PC-3 (cell line): ENCODE data around the gene HOXC11. TPM values are rescaled to one million over a fixed set of nuclear protein-coding genes. Genes with fewer than 3 reads are reported as not detected.

Experiments used
- ATAC-seq: fragments of 200-7000 bp; cut with Tn5 transposase; 2 replicates; pipeline ENCODE4 v1.9.1; 2020; ENCODE audit warnings: mild to moderate bottlenecking, moderate library complexity
- BruUV-seq: library from RNA; stranded (reverse); fragments of 400-500 nt; replicated peaks from 2 replicates; lab custom pipeline; 2021; lab: Mats Ljungman, UMichigan
- CTCF ChIA-PET: fragments of 300-600 bp; sonication (Branson Sonifier 250); formaldehyde crosslinking; loops from one replicate; lab custom pipeline; 2022; ENCODE audit warnings: antibody characterized with exemption; lab: Charles Lee
- POLR2A ChIA-PET: fragments of 300-600 bp; sonication (Branson Sonifier 250); formaldehyde crosslinking; loops from one replicate; lab custom pipeline; 2022; ENCODE audit warnings: antibody characterized with exemption; ENCODE audit not compliant: unreplicated experiment; lab: Charles Lee
- DNase-seq: peaks from one replicate; pipeline ENCODE4 v3.0.0-alpha.2; 2015
- H2AFZ ChIP-seq: fragments of 300-600 bp; sonication (generic); 2 replicates; pipeline ENCODE4 v1.6.0; 2016; ENCODE audit warnings: antibody characterized with exemption, low read length
- H3F3A ChIP-seq: fragments of 300-600 bp; sonication (generic); one replicate; pipeline ENCODE4 v1.6.0; 2017; ENCODE audit warnings: antibody characterized with exemption, low read length, control low read depth, mild to moderate bottlenecking; ENCODE audit not compliant: unreplicated experiment
- H3K27ac ChIP-seq: fragments of 300-600 bp; sonication (generic); 2 replicates; pipeline ENCODE4 v1.5.1; 2016; ENCODE audit warnings: mild to moderate bottlenecking, low read length
- H3K27me3 ChIP-seq: fragments of 300-600 bp; sonication (generic); 2 replicates; pipeline ENCODE4 v1.6.1; 2016; ENCODE audit warnings: low read length, mixed read lengths
- H3K36me3 ChIP-seq: fragments of 300-600 bp; sonication (generic); 2 replicates; pipeline ENCODE4 v1.6.1; 2016; ENCODE audit warnings: low read depth, mixed run types, low read length, mixed read lengths
- H3K4me1 ChIP-seq: fragments of 300-600 bp; sonication (generic); 2 replicates; pipeline ENCODE4 v1.5.1; 2016; ENCODE audit warnings: low read length; ENCODE audit not compliant: insufficient read depth
- H3K4me2 ChIP-seq: fragments of 300-600 bp; sonication (generic); 2 replicates; pipeline ENCODE4 v1.6.0; 2016; ENCODE audit warnings: low read length
- H3K4me3 ChIP-seq: fragments of 300-600 bp; sonication (generic); 2 replicates; pipeline ENCODE4 v1.5.1; 2016; ENCODE audit warnings: mild to moderate bottlenecking, low read length, mixed read lengths
- H3K79me2 ChIP-seq: fragments of 300-600 bp; sonication (generic); 2 replicates; pipeline ENCODE4 v1.6.1; 2017; ENCODE audit warnings: low read length, mixed read lengths
- H3K9ac ChIP-seq: fragments of 300-600 bp; sonication (generic); 2 replicates; pipeline ENCODE4 v1.6.0; 2016; ENCODE audit warnings: mild to moderate bottlenecking, low read length
- H3K9me2 ChIP-seq: fragments of 300-600 bp; sonication (generic); replicated peaks from 2 replicates; pipeline ENCODE4 v1.6.1; 2016; ENCODE audit warnings: mixed run types, low read length, mixed read lengths
- H3K9me3 ChIP-seq: fragments of 300-600 bp; sonication (generic); 2 replicates; pipeline ENCODE4 v1.6.1; 2016; ENCODE audit warnings: low read length, mixed read lengths
- H4K20me1 ChIP-seq: fragments of 300-600 bp; sonication (generic); 2 replicates; pipeline ENCODE4 v1.6.1; 2016; ENCODE audit warnings: low read length, mixed read lengths
- EZH2 ChIP-seq: fragments of 300-600 bp; sonication (generic); IDR thresholded peaks from one replicate; pipeline ENCODE4 v1.6.1; 2017; ENCODE audit warnings: antibody characterized with exemption, mild to moderate bottlenecking, low read length; ENCODE audit not compliant: unreplicated experiment
- EZH2phosphoT487 ChIP-seq: fragments of 300-600 bp; sonication (generic); IDR thresholded peaks from 2 replicates; pipeline ENCODE4 v1.6.1; 2018; ENCODE audit warnings: mild to moderate bottlenecking, antibody characterized with exemption, low read length, borderline replicate concordance
- intact Hi-C: fragments of 100-400 bp; cut with micrococcal nuclease; formaldehyde crosslinking; loops from 2 replicates; pipeline ENCODE4 v1.9.0; 2023
- total RNA-seq: library from RNA; depleted of rRNA; stranded (reverse); fragments of >200 nt; gene quantifications from 2 replicates; pipeline ENCODE4 v1.2.3, GENCODE V29; 2014
- TF ChIP-seq, protein P1 (sequence below): fragments of 300-600 bp; sonication (generic); conservative IDR thresholded peaks from 2 replicates; pipeline ENCODE4 v1.5.1; 2017; ENCODE audit warnings: antibody characterized with exemption, low read depth, mild to moderate bottlenecking, low read length

The HOXC11 gene
- total RNA-seq, 1 experiment from 2014 or later, result 0.84 TPM

DNA sequence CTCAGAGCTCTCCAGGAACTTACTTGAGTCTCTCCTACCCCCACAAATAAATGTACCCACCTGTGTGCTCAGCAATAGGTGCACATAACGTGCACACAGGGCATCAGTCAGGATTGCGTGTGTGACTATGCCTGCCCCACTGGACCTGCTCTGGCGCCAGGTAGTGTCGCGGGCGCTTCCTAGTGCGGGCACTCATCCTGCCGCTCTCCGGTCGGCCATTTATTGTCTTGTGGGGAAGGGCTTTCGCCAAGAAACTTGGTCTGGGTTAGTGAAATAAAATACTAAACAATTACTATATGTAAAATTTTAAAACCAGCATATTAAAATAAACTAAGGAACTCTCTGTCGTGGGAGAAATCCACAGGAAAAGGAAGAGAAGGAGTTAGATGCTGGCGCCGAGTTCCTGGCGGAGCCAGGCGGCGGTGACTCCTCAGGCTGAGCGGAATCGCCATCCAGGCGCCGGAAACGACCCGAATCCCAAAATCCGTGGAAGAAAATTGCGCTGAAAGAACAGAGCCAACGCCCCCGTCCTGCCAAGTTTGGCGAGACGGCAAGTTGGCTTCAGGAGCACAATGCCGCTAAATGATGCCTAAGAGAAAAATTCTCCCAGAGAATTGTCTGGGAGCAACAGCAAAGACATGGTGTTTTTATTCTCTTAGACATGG is 42.2 kb upstream of the HOXC11 start:
- H3K9ac ChIP-seq, result no peak overlapping the region
- H3K4me3 ChIP-seq, result no peak overlapping the region
- CTCF ChIA-PET, result no interaction called here
- H4K20me1 ChIP-seq, result no peaks in the 10 kb centered on the region
- no peak for DNase-seq
- no peaks in the 10 kb centered on the region for H3K9me3 ChIP-seq
- H3F3A ChIP-seq, result no peaks in the 10 kb centered on the region
- no TSS peak for BruUV-seq
- intact Hi-C loops, result no loop called here
- H3K27me3 ChIP-seq, result peaks cover 19% of the 10 kb centered on the region
- TF ChIP-seq EZH2 (no peak), EZH2phosphoT487 (no peak)
- TF ChIP-seq, protein P1, sequence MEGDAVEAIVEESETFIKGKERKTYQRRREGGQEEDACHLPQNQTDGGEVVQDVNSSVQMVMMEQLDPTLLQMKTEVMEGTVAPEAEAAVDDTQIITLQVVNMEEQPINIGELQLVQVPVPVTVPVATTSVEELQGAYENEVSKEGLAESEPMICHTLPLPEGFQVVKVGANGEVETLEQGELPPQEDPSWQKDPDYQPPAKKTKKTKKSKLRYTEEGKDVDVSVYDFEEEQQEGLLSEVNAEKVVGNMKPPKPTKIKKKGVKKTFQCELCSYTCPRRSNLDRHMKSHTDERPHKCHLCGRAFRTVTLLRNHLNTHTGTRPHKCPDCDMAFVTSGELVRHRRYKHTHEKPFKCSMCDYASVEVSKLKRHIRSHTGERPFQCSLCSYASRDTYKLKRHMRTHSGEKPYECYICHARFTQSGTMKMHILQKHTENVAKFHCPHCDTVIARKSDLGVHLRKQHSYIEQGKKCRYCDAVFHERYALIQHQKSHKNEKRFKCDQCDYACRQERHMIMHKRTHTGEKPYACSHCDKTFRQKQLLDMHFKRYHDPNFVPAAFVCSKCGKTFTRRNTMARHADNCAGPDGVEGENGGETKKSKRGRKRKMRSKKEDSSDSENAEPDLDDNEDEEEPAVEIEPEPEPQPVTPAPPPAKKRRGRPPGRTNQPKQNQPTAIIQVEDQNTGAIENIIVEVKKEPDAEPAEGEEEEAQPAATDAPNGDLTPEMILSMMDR, result no peak
- no peak overlapping the region for H3K4me2 ChIP-seq
- no peaks in the 10 kb centered on the region for H3K79me2 ChIP-seq
- no peak overlapping the region for H3K27ac ChIP-seq
- H3K4me1 ChIP-seq, result no peaks in the 10 kb centered on the region
- ATAC-seq, result no peak
- no peak overlapping the region for H2AFZ ChIP-seq
- no peaks in the 10 kb centered on the region for H3K36me3 ChIP-seq
- POLR2A ChIA-PET, result no interaction called here
- no peaks in the 10 kb centered on the region for H3K9me2 ChIP-seq

DNA sequence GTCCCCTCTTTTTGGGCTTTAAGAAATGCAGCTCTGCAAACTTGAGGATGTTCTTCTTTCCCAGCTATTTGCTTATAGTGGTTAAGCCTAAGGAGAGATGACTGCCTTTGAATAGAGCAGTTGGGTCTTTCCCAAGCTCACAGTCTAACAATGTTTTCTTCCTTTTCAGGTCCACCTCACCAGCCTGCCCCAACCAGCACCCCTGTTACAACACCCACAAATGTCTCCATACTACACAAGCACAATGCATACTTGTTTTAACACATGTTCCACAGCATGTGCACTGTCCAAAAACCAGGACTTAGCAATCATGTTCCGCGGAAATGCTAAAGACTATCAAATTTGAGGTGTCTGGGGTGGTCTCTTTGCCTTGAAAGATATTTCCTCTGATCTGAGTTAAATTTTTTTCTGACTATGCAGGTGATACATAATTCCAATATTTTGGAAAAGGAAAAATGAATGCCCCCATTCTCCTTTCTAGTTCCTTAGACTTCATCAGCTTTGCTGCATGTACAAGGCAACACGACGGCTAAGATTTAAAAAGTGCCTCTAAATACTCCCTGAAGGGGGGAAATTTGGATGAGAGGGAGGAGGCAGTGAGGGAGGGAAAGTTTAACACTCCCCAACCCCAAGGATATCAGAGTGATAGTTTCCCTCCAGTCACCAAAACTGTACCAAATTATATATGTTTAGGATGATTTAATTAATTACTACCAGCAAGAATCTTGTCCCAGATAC is 40.9 kb upstream of the HOXC11 start:
- CTCF ChIA-PET, result no interaction called here
- peaks cover 19% of the 10 kb centered on the region for H3K27me3 ChIP-seq
- no TSS peak for BruUV-seq

More for the DNA sequence above, 40.9 kb upstream of the HOXC11 start:
- no peak overlapping the region for H3K9ac ChIP-seq
- H3K4me2 ChIP-seq, result no peak overlapping the region
- POLR2A ChIA-PET, result no interaction called here
- intact Hi-C loops, result no loop called here
- no peak overlapping the region for H3K4me3 ChIP-seq
- H3K4me1 ChIP-seq, result no peaks in the 10 kb centered on the region
- no peaks in the 10 kb centered on the region for H4K20me1 ChIP-seq
- no peak overlapping the region for H3K27ac ChIP-seq
- DNase-seq (no peak), ATAC-seq (no peak)
- H3K9me3 ChIP-seq, result no peaks in the 10 kb centered on the region
- H3K9me2 ChIP-seq, result no peaks in the 10 kb centered on the region
- H2AFZ ChIP-seq, result no peak overlapping the region
- H3K79me2 ChIP-seq, result no peaks in the 10 kb centered on the region
- H3K36me3 ChIP-seq, result no peaks in the 10 kb centered on the region
- TF ChIP-seq EZH2, result no peak
- TF ChIP-seq, protein P1, result no peak
- TF ChIP-seq EZH2phosphoT487, result no peak
- H3F3A ChIP-seq, result no peaks in the 10 kb centered on the region
